ENCODE results near the gene DIRAS1.
"Not testable (repeated sequence)": the region's sequence is repeated elsewhere in the genome, so short reads cannot be mapped to it uniquely, and the experiment has no call there.

The DIRAS1 gene

DNA sequence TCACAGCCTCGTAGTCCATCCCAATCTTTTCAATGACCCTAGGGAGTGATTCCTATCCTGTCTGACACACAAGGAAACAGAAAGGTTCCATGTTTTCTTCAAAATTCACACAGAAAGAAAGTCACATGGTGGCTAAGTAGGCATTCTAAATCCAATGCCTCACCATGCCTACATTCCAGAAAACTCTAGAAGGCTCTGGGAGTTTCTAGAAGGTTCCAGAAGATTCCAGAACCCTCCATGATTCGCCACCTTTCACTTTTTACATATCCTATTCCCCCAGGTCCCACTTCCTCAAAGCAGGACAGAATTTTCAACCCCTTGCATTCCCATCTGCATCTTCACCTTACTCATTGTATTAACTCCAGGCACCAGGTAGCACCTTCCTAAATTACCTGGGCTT, 41.7 kb downstream of the DIRAS1 start:
- DNase-seq (ENCODE audit: low read depth in 1 of 2, low spot score in 1 of 2): no peak

DNA sequence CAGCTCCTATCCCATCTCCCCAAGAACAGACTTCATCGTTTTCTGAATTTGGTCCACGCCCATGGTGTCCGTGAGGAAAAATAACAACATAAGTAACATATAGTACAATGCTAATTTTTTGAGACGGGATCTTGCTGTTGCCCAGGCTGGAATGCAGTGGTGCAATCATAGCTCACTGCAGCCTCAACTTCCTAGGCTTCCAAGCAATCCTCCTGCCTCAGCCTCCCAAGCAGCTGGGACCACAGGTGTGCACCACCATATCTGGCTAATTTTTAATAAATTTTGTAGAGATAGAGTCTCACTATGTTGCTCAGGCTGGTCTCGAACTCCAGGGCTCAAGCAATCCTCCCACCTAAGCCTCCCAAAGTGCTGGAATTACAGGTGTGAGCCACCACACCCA, 42.2 kb downstream of the DIRAS1 start:
- DNase-seq (ENCODE audit: low read depth in 1 of 2, low spot score in 1 of 2): not testable (repeated sequence)

DNA sequence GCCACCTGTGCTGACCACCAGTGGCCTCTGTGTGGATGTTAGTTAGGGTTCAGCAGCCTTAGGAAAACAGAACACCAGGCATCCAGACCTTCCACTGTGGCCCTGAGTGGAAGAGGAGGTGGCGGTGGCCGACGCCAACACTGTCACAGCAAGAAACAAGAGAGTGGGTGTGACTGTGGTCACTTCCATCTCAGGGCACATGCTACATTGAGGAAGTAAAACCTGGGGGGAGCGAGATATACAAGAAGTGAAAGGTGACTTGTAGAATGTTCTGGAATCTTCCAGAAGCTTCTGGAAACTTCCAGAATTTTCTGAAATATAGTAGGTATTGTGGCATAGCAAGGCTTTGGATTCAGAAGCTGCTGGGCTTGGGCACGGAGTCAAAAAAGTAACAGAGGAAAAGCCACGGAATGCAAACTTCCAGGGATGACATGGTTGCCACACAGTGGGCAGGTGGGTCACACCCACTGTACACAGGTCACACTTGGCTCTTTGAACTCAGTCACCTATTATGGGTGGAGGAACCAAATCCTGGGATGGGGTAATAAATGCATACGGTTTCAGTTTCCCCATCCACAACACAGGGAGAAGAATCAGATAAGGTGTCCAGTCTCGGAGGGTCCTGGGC, 43.0 kb downstream of the DIRAS1 start:
- no peak for DNase-seq (ENCODE audit: low read depth in 1 of 2, low spot score in 1 of 2)

DNA sequence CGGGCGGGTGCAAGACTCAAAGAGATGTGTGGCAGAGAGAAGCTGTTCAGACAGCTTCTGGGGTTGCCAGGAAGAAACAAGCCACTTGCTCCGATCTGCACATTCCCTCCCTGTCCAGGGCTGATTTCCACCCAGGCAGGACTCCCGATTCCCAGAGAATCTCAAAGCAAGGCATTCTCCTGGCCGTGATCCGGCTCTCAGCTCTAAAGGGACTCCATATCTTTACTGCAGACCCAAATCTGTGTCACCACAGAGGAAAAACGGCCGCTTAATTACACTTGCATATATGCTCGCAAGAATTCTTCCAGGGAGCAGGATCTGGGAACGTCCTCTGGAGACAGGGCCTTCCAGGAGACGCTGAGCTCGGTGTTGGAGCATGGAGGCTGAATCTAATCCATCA, 44.3 kb downstream of the DIRAS1 start:
- no peak for DNase-seq (ENCODE audit: low read depth in 1 of 2, low spot score in 1 of 2)

DNA sequence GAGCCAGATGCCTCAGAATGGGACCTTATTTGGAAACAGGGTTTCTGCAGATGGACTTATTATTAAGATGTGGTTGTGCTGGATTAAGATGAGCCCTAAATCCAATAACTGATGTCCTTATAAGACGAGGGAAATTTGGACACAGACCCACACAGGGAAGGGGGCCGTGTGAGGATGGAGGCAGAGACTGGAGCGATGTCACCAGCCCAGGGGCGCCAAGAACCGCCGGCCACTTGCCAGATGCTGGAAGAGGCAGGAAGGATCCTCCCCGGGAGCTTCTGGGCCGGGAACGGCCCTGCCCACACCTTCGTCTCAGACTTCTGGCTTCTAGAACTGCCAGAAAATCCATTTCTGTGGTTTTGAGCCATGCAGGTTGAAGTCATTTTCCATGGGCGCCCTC, 45.3 kb downstream of the DIRAS1 start:
- DNase-seq (ENCODE audit: low read depth in 1 of 2, low spot score in 1 of 2): no peak

DNA sequence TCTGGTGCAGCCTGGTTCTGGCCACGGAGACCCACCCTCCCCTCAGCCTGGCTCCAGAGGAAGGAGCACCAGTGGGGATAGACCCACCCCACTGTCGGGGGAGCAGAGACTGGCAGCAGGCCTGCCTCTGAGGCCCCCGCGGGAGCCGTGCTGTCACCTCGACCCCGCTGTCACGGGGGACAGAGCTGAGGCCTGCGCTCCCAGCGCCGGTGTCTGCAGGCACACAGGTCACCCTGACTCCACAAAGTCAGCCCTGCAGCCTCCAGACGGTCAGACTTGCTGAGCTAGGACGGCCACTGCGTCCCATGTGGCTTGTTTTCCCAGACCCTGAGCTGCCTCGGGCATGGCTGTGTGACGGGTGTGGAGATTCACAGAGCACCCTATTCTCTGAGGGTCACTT, 51.0 kb downstream of the DIRAS1 start:
- no peak for DNase-seq (ENCODE audit: low read depth in 1 of 2, low spot score in 1 of 2)

DNA sequence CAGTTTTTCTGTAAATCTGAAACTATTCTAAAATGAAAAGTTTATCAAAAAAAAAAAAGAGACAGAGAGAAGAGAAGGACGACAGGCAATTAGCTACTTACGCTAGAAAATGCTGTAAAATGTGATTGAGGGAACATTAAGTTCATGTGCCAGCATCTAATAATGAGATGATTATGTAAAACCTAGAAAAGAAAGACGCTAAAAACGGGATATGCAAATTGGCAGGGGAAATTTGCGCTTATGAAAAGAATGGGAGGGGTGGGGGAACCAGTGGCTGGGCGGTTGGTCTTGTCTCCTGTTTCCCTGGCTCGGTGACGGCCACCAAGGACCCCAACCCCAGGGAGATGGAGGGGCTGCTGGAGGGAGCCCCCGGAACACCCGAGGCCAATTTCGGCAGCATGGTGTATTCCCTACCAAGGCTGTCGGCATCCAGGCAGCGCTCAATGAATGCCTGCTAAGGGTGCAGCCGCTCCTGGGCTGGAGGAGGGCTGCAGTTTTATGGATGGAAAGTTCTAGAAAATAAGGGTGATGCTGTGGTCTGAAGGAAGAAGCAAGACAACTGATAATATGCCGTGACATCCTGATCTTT, 52.9 kb downstream of the DIRAS1 start:
- no peak for DNase-seq (ENCODE audit: low read depth in 1 of 2, low spot score in 1 of 2)

DNA sequence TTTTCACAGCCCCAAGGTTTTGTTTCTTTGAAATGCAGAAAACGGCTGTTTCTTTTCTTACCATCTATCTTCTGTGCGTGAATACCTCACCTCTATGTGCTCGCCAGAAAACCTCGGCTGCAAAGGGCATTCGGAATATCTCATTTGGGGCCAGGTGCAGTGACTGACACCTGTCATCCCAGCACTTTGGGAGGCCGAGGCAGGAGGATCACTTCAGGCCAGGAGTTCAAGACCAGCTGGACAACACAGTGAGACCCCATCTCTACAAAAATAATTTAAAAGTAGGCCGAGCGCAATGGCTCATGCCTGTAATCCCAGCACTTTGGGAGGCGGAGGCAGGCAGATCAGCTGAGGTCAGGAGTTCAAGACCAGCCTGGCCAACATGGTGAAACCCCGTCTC, 53.8 kb downstream of the DIRAS1 start:
- not testable (repeated sequence) for DNase-seq (ENCODE audit: low read depth in 1 of 2, low spot score in 1 of 2)

DNA sequence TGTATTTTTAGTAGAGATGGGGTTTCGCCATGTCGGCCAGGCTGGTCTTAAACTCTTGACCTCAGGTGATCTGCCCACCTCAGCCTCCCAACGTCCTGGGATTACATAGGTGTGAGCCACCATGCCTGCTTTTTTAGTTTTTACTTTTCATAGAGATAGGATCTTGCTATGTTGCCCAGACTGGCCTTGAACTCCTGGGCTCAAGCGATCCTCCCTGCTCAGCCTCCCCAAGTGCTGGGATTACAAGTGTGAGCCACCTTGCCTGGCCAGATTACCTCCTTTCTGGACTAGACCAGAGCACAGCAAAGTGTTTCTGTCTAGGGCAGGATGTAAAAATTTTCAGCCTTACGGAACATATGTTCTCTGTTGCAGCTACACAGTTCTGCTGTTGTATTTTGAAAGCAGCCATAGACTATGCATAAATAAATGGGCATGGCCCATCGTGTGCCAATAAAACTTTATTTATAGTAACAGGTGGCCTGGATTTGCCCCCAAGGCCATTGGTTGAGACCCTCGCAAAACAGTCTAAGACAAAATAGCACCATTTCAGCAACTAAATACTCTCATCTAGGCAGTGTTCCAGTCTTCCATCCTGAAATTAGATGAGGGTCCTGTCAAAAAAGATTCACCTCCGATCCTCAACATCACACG, 54.7 kb downstream of the DIRAS1 start:
- DNase-seq (ENCODE audit: low read depth in 1 of 2, low spot score in 1 of 2): no peak

DNA sequence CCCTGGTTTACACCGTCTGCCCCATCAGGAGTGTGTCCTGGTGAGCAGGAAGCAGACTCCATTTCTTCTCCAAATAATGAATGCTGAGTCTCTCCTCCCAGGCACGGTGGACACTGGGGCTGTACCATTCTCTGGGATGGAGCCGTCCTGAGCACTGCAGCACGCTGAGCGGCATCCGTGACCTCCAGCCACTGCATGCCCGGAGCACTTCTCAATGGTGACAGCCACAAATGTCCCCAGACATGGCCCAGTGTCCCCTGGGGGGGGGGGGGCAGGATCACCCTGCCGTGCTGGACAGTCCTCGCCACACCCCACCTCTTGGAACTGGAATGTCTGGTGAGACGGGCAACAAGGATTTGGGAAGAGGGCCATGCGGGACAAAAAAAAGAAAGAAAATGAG, 56.1 kb downstream of the DIRAS1 start:
- DNase-seq (ENCODE audit: low read depth in 1 of 2, low spot score in 1 of 2): no peak
